Renal cortex interstitium (tissue), 11 donors: ENCODE data around the gene LENEP. TPM values are rescaled to one million over a fixed set of nuclear protein-coding genes. Genes with fewer than 3 reads are reported as not detected.

Experiments
- DNase-seq, 11 donors: peaks; one replicate each; pipeline ENCODE4 v3.0.0-alpha.2; 2013; ENCODE audit warnings: low read depth in 9 of 11, low spot score in 4 of 11; ENCODE audit errors: extremely low read depth in 1 of 11
- polyA plus RNA-seq, 3 donors: library from polyadenylated mRNA; unstranded; fragments of 120-200 nt; gene quantifications; one replicate each; pipeline ENCODE4 v1.2.1, GENCODE V29; 2013; ENCODE audit not compliant: insufficient read length in 3 of 3

LENEP gene
- polyA plus RNA-seq, 3 donors = 0.42 to 1.6 (median 0.53) TPM

DNA sequence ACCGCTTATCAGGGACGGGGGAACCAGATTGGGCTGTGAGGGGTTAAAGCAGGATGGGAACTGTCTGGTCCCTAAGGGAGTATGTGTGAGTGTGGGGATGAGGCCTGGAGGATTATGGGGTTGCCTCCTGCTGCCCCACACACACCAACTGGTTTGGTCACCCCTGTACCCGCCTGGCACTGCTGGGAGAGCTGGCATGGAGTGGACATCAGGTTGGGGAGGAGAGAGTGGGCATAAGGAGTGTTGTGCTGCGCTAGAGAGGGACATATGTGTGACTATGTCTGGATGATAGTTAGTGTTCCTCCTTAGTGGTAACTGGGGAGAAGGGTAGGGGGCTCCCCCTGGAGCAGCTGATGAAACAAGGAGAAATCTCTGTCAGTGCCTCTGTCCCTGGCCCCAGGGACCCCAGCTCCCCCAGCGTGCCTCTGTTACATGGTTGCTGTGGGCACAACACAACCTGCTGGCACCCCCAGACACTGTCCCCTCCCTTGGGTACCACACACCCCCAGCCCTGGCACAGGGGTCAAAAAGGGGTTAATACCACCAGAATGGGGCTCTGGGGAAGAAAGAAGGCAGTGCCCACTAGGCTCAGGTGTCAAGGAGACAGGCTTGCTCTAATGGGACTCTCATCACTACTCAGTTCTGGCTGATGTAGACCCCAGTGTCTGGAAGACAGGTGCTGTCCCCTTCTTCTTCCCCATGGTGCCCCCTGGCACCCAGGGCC is 11.1 kb downstream of the LENEP start:
- DNase-seq = no peak

DNA sequence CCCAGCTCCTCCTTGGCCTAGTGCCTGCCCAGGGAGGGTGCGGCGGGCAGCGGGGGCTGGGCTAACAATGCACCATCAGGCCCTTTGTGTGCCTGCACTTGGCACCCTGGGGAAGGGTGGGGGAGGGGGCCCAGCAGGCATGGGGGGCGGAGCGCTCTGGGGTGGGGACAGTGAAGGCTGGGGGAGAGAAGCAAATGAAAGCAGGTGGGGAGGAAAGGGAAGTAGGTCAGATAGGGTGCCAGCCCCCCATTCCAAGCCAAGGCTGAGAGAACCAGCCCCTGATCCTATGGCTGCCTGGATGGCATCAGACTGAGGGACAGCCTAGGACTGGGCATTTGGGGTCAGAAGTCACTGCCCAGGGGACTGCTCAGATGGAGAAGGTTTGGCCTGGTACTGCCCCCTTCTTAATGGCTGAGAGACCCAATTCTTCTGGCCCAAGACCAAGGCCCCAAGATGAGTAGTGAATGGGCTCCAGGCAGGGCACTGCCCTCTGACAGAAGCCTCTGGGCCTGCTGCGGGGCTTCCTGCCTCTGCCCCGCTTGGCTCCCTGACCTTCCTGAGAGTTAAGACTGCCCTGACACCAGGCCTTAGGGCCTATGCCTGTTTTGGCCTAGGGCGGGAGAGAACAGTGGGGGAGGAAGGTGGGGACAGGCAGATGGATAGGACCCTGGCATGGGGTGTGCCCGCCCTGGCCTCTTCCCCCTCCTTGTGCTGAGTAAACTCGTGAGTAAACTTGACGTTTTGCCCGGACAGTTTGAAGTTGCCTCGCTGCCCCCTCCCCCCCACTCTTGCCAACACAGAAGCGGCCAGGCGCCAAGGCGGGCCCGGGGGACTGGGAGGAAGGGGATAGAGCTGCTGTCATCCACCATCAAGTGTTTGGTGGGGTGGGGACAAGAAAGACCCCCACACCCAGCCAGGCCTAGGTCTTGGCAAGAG is 12.0 kb downstream of the LENEP start:
- DNase-seq = no peak

DNA sequence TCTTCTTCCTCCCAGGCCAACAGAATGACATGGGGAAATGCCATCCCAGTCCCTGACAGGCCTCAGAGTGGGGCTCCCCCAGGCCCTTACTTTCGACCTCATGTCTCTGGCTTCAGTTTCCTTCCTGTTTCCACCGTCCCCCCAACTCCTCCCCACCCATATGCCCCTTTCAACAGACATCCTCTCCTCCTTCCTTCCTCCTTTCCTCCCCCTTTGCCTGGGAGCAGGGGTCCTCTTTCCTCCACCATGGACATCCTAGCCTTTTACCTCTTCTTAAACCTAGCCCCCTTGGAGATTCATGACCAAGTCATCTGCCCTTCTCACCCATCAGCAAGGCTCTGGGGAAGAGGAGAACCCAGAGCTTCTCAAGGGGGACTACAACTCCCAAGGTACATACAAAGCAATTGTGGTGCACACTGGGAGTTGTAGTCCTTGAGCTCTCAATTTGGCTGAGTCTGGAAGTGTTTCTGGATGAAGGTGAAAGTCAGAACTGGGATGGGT is 13.3 kb downstream of the LENEP start:
- DNase-seq = no peak

DNA sequence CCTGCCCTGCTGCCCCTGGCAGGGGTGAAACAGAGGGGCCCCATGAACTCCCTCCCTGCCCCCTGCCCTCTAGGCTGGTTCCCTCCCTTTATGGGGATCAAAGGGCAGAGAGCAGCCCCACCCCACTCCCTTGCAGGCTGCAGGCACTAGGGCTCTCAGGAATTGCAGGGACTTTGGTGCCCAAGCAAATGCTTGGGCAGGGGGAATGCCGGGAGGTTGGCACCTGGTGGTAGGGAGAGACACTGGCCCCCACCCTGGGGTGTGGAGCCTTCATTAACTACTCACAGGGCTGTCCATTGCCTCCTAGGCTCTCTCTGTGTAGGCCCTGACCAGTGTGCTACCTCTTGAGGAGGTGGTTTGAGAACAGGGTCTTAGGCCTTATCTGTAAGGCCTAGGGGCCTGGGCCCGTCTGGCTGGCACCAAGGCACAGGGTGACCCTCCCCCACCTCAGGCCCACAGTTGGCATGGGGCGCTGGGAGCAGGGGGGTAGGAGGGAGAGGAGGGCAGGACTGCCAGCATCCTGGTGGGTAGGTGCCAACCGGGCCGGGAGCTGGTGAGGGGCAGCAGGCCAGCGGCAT is 14.0 kb downstream of the LENEP start:
- no peak for DNase-seq

DNA sequence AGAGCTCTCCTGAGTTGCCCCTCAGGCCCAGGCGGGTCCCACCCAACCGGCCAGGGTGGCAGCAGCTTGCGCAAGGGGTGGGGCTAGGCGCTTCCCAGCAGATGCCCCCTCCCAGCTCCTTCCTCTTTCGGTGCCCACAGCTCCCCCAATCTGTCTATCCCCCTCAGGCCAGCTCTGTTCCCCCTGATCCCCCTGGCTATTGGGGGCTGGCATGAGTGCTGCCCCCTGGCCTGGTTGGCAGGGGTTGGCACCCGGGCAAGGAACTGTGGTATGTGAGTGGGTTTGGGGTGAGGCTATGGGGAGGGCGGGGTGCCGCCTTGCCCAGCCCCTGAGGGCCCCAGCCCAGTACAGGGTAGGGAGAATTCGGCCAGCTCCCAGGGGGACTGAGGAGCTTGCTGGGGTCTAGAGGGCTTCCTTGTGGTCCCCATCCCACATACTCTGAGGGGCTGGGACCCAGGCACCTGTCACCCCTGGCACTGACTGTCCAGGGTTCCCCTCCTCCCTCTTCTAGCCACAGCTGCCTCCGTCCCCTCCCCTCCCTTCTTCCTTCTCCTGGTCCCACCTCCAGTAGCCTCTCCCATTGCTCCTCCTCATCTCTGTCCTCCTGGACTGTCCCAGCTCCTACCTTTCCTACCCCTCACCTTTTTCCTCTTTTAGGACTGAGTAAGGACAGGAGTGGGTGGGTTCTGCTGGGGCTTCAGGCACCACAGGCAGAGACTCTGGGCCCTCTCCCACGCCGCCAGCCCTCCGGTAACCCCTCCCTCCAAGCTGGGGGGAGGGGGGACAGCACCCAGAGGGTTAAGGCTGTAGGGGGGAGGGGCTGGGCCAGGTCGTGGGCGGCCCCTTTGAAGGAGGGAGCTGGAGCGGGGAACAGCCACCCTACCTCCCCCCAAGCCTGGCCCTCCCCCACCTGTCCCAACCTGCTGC is 14.9 kb downstream of the LENEP start:
- DNase-seq = no peak

DNA sequence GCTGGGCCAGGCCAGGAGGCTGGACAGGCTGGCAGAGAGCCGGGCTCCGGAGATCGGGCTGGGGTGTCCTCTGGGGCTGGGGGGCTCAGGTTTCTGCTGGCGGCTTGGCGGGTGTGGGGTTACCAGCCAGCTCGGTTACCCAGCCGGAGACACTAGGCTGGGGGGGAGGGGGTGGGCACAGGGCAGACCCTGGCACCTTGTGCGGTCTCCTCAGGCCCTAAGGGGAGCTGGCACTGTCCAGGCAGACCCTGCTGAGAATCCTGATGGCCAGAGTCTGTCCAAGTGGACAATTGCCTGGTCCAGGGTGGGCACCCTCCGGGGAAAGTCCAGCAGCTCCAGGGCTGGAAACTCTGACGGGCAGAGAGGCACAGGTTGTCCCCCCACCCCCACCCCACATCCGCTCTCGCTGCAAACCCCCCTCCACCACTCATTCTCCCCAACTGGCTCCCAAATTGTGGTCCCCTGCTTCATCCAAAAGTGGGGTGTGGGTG is 15.9 kb downstream of the LENEP start:
- DNase-seq = no peak

DNA sequence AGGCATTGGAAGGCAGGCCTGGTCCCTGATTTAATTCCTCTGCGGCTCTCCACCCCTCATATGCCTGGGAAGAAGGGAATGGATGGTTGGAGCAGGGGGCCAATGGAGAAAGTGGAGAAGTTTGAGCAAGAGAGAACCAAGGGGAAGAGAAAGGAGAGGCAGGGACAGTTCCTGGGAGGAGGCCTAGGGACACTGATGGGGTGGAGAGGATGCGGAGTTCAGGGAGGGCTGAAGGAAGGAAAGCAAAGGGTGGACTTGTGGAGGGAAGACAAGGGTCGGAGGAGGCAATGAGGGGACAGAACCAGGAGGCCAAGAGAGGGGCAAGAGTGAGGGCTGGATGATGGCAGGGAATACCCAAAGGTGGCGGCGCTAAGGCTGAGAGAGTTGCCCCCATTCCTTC is 16.4 kb downstream of the LENEP start:
- no peak for DNase-seq

DNA sequence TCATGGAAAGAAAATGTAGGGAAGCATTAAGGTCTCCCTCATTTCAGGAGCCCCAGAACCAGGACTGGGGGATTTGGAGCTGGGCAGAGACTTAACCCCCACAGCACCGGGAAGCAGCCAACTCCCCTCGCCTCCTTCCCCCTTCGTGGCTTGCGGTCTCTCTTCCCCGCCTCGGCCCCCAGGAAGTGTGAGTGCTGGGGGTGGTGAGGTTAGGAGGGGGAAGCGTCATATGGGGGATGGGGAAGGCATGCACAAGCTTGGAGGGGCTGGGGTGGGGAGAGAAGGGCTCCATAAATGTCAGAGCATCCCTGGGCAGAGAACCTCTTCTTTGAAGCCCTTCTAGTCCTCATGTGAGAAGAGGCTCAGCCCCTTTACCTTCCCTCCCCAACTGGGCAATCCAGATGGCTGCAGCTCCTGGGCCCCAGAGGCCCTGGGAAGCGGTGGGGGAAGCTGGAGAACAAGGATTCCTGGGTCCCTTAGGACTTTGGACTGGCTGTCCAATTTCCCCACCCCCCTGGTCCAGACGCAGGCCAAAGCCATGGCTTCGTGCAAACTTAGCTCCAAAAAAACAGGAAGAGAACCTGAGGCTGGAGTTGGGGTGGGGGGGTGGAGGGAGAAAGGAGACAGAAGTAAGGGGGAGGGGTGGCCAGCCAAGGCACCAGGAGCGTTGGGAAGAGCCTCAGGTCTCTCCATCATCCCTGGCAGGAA is 17.0 kb downstream of the LENEP start:
- DNase-seq = no peak

DNA sequence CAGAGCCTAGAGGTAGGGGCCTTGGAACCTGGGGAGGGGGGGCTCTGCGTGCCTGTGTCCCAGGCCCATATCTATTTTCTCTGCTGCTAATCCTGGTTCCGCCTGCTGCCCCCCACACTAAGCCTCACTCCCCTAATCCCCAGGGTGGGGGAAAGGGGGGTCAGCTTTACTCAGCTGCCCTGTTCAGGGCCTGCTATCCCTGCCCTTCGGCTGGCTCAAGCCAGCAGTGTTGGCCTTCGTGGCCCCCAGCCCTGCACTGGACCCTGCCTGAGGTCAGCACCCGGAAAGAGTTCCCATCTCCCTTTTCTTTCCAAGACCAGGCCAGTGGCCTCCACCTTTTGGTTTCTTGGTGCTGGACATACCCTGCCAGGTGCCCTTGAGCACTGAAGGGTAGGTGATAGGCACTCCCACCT is 17.6 kb downstream of the LENEP start:
- DNase-seq = no peak

DNA sequence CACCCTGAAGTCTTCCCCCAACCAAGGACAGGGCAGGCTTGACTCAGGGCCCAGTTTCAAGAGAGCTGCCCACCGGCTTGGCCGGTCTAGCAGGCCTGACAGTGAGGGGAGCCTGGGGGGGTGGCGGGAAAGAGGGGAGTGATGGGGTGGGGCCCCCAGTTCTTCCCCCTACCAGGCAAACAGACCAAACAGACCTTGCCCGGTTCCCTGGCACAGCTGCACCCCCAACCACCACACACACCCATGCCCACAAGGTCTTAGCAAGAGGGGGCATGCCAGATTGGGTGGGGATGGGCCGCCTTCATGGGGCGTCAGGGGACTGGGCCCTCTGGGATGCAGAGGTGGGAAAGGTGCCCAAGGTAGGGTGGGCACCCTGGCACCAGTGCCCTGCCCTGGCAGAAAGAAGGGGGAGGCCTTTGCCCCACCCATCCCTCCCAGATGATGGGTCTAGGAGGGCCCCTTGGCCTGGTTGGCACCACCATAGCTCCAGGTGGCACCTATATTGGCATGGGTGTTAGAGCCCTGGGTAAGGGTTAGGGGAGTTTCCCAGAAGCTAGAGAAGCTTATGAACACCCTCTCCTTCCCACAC is 18.1 kb downstream of the LENEP start:
- DNase-seq = no peak

DNA sequence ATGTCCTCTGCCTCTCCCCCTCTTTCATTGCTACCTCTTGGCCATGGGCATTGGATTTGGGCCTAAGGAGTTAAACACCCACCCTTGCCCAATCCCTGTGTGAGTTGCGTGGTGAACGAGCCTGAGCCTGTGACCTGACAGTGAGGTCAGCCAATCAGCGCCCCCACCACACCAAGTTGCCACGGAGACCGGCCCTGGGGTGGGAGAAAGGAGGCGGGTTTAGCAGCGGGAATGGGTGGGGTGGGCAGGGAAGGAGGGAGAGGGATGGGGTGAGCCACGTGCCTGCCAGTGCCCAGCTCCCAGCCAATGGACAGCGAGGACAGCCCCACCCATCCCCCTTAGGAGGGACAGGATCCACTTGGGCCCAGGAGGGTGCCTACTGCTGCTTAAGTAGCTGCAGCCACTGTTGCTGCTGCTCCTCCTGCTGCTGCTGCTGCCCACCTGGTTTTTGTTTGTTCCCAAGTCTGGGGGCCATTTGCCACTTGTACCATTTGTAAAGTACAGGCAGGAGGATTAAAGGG is 18.7 kb downstream of the LENEP start:
- DNase-seq = peak in 3 of 11 donors; percentile 8 to 18 (median 16)

DNA sequence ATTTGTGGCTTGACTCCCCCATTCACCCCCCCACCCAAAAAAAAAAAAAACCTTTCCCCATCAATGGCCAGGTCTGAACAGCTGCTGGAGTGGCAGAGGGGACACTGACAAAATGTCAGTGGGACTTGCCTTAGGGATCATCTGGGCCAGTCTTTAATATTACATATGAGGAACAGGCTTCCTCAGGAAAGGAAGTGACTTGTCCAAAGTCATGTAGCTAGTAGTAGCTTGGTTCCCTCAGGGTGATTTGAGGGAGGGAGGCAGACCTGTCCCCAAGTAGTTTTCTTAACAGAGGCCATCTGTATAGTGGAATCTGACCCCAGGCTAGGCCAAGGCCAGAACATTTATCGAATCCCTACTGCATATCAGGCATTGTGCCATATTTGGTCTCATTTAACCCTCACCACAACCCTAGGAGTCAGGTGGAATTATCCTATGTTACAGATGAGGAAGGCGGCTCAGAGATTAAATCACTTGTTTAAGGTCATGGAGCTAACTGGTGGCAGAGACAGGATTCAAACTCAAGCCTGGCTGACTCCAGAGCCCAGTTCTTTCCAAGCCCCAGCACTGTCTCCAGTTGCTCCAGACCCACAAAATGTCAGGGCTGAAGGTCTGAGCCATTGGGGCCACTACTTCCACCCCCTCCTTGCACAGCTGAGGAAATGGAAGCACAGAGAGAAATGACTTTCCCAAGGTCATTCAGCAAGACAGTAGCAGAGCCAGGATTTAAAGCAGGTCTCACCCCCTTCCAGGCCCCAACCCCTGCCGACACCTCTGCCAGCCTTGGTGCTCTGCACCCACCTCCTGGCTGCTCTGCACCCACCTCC is 19.6 kb downstream of the LENEP start:
- DNase-seq = no peak

DNA sequence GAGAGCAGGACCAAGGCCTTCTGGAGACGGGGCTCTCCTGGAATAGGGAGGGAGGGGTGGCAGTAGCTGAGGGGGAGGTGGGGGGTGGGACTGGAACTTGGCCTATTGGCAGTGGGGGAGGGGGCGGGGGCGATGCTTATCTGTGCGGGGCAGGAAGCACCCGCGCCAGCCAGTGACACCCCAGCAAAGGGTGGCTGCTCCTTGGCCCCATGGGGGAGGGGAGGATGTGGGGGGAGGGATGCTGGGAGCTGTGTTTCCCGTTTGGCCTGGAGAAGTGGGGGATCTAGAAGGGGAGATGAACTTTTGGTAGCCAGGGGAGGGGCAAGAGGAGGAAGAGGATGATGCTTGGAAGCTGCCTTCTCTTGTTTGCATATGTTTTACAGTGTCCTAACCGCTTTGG is 20.2 kb downstream of the LENEP start:
- no peak for DNase-seq

DNA sequence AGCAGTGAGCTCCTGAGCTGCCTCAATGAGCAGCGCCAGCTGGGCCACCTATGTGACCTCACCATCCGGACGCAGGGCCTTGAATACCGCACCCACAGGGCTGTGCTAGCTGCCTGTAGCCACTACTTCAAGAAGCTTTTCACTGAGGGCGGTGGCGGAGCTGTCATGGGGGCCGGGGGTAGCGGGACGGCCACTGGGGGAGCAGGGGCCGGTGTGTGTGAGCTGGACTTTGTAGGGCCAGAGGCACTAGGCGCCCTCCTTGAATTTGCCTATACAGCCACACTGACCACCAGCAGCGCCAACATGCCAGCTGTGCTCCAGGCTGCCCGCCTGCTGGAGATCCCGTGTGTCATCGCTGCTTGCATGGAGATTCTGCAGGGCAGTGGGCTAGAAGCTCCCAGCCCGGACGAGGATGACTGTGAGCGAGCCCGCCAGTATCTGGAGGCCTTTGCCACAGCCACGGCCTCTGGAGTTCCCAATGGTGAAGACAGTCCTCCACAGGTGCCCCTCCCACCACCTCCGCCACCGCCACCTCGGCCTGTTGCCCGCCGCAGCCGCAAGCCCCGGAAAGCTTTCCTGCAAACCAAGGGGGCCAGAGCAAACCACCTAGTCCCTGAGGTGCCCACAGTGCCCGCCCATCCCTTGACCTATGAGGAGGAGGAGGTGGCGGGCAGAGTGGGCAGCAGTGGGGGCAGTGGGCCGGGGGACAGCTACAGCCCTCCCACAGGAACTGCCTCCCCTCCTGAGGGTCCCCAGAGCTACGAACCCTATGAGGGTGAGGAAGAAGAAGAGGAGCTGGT is 21.5 kb downstream of the LENEP start:
- no peak for DNase-seq

DNA sequence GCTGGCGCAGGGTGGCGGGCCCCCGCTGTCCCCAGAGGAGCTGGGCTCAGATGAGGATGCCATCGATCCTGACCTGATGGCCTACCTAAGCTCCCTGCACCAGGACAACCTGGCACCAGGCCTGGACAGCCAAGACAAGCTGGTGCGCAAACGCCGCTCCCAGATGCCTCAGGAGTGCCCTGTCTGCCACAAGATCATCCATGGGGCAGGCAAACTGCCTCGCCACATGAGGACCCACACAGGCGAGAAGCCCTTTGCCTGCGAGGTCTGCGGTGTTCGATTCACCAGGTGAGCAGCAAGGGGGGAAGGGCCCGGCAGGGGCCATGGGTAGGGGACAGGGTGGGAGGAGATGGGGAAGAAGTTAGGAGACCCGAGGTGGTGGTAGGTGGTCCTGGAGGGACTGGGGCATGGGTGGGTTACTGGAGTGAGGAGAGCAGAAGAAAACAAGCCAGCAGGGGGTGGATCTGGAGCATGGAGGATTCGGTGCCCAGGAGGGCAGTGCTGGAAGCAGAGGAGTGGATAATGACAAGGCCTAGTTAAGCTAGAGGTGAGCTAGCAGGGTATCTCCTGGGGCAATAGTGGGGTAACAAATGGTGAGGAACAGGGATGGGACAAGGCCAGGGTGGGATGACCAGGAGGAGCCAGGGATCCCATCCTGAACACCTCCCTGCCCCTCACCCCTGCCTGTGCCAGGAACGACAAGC is 22.3 kb downstream of the LENEP start:
- DNase-seq = no peak
